ES-I3 (cell line): ENCODE results near the gene FUBP3.
A peak's percentile ranks its signal among the peaks of the same experiment; 100 is the strongest.

Source experiments
- H3K36me3 ChIP-seq: 2 replicates; pipeline ENCODE4 v1.6.1; 2013; ENCODE audit warnings: mild to moderate bottlenecking, low read length, control low read depth, moderate library complexity; ENCODE audit not compliant: insufficient read depth
- H3K4me1 ChIP-seq: 2 replicates; pipeline ENCODE4 v1.6.1; 2013; ENCODE audit warnings: mild to moderate bottlenecking, control low read depth, low read length; ENCODE audit not compliant: insufficient read depth
- H3K9ac ChIP-seq: 2 replicates; pipeline ENCODE4 v1.6.1; 2013; ENCODE audit warnings: low read depth, mild to moderate bottlenecking, low read length, moderate library complexity
- H3K9me3 ChIP-seq: 2 replicates; pipeline ENCODE4 v1.6.1; 2013; ENCODE audit warnings: mild to moderate bottlenecking, low read length, moderate library complexity; ENCODE audit not compliant: control insufficient read depth, insufficient read depth

The FUBP3 gene

GRCh38 chr9:130606887-130607600, 27.7 kb downstream of the FUBP3 start:
- H3K9me3 ChIP-seq: no peaks in the 10 kb centered on the region
- H3K4me1 ChIP-seq: peaks cover 9% of the 10 kb centered on the region; the same call in 1 of the 2 replicates
- H3K9ac ChIP-seq: no peak overlapping the region
- peaks cover 12% of the 10 kb centered on the region for H3K36me3 ChIP-seq

DNA sequence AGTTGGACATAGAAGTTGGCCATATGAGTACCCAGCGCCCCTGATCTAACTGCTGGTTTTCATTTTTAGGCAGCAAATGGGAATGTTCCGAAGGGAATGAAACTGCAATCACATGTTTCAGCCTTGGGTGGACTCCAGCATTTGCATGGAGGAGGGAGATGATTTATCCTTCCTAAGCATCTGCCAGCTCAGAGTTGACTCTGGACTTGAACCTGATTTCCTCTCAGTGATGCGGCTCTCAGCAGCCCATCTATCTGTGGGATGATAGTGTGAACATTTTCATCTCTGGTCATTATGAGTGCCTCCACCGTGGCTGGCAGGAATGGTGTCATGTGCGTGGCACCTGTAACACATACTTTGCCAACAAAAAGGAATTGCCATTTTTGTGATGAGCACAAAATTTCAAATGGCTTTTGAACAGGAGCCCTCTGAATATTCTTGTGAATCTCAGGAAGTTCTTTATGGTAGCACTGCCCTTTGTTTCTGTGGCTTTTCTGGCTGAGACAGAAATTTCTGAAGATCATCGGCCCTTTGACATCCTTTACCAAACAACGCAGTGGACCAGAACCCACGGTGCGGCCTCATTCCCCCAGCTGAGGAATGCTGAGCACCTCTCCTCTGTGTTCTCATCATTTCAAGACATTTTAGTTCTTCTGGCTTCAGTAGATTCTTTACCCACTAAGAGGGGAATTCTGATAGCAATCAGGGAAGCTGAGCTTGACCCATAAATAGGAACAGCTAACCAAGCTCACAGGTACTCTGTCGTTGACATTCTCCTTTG, 28.5 kb downstream of the FUBP3 start:
- Histone ChIP-seq H3K36me3 (peaks cover 15% of the 10 kb centered on the region), H3K4me1 (peaks cover 9% of the 10 kb centered on the region; the same call in 1 of the 2 replicates), H3K9me3 (no peaks in the 10 kb centered on the region), H3K9ac (no peak overlapping the region)

DNA sequence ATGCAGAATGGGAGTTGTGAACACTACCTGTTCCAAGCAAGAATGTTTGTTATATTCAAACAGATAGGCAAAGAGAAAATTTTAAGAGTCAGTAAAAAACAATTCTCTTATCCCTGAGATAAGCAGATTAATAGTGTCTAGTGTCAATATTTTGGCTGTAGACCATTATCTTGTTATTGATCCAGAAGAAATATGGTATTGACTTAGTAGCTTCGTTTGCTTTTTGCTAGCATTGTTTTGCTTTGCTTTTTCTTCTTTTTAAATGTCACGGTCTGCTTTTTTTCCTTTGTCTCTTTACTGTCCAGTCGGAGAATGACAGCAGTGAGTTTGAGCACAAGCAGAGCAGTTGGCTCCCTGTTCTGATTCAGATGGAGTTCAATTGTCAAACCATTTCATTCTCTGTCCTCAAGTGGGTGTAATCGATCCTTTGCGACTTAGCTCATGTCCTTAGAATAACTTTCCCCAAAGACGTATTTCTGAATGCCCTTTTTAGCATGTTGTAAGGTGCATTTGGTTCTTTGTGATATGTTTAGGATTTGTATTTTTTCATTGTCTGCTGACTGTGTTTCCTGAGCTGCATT, 29.3 kb downstream of the FUBP3 start:
- H3K4me1 ChIP-seq: peaks cover 9% of the 10 kb centered on the region; the same call in 1 of the 2 replicates
- no peak overlapping the region for H3K9ac ChIP-seq
- H3K36me3 ChIP-seq: peaks cover 16% of the 10 kb centered on the region
- no peaks in the 10 kb centered on the region for H3K9me3 ChIP-seq

DNA sequence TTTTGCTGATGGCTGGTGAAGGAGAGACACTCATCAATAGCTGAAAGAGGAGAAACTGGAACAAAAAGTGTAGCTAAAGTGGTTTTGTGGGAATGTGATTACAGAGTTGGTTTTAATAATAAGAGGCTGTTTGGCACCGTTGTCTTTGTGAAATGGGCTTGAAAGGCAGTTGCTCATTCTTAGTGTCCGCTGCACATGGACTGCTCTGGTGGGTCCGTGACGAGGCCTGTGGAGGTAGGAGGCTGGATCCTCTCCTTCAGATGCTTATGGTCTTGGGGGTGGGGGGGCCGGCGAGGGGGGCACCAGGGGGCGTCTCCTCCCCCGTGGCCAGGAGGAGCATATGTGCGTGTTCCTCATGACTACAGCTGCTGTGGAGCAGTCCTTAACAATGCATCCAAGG, 29.8 kb downstream of the FUBP3 start:
- Histone ChIP-seq H3K4me1 (peaks cover 9% of the 10 kb centered on the region; the same call in 1 of the 2 replicates), H3K36me3 (peaks cover 18% of the 10 kb centered on the region)

GRCh38 chr9:130610862-130611707, 31.7 kb downstream of the FUBP3 start:
- Histone ChIP-seq H3K36me3 (peaks cover 27% of the 10 kb centered on the region), H3K9ac (no peak overlapping the region), H3K9me3 (no peaks in the 10 kb centered on the region), H3K4me1 (peaks cover 9% of the 10 kb centered on the region; the same call in 1 of the 2 replicates)

More for the DNA sequence above, 29.8 kb downstream of the FUBP3 start:
- no peaks in the 10 kb centered on the region for H3K9me3 ChIP-seq
- no peak overlapping the region for H3K9ac ChIP-seq

DNA sequence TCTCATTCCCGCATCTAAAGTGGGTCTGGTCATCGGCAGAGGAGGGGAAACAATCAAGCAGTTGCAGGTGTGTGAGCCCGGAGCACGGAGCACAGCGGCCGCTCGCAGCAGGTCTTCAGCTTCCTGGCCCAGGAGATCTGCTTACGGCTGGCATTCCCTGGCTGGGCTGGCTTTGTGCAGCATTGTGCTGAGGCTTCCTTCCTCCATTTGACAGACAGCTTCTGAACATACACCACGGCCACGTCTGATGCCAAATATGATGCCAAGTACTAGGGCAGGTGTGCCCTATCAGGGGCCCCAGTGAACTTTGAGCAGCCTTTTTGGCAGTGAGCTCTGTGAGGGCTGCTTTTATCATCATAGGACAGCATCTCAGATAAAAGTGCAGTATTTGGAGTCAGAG, 37.1 kb downstream of the FUBP3 start:
- Histone ChIP-seq H3K36me3 (peaks cover 69% of the 10 kb centered on the region), H3K9me3 (no peaks in the 10 kb centered on the region), H3K9ac (no peak overlapping the region), H3K4me1 (no peaks in the 10 kb centered on the region)

GRCh38 chr9:130623466-130623865, 44.1 kb downstream of the FUBP3 start:
- H3K9ac ChIP-seq: no peak overlapping the region
- no peaks in the 10 kb centered on the region for H3K4me1 ChIP-seq
- no peaks in the 10 kb centered on the region for H3K9me3 ChIP-seq
- H3K36me3 ChIP-seq: peaks cover 52% of the 10 kb centered on the region

- H3K9me3 ChIP-seq: no peaks in the 10 kb centered on the region
- peaks cover 3% of the 10 kb centered on the region for H3K4me1 ChIP-seq
- H3K9ac ChIP-seq: no peak overlapping the region
- H3K36me3 ChIP-seq: peaks cover 49% of the 10 kb centered on the region
Observed at GRCh38 chr9:130624154-130624553, 44.8 kb downstream of the FUBP3 start.

- H3K9ac ChIP-seq: no peak overlapping the region
- no peaks in the 10 kb centered on the region for H3K9me3 ChIP-seq
- peaks cover 50% of the 10 kb centered on the region for H3K36me3 ChIP-seq
- H3K4me1 ChIP-seq: peaks cover 7% of the 10 kb centered on the region
Observed at GRCh38 chr9:130626249-130626996, 47.0 kb downstream of the FUBP3 start.

GRCh38 chr9:130627051-130627450, 47.7 kb downstream of the FUBP3 start:
- Histone ChIP-seq H3K9me3 (no peaks in the 10 kb centered on the region), H3K9ac (no peak overlapping the region), H3K36me3 (peaks cover 50% of the 10 kb centered on the region), H3K4me1 (peaks cover 7% of the 10 kb centered on the region)

DNA sequence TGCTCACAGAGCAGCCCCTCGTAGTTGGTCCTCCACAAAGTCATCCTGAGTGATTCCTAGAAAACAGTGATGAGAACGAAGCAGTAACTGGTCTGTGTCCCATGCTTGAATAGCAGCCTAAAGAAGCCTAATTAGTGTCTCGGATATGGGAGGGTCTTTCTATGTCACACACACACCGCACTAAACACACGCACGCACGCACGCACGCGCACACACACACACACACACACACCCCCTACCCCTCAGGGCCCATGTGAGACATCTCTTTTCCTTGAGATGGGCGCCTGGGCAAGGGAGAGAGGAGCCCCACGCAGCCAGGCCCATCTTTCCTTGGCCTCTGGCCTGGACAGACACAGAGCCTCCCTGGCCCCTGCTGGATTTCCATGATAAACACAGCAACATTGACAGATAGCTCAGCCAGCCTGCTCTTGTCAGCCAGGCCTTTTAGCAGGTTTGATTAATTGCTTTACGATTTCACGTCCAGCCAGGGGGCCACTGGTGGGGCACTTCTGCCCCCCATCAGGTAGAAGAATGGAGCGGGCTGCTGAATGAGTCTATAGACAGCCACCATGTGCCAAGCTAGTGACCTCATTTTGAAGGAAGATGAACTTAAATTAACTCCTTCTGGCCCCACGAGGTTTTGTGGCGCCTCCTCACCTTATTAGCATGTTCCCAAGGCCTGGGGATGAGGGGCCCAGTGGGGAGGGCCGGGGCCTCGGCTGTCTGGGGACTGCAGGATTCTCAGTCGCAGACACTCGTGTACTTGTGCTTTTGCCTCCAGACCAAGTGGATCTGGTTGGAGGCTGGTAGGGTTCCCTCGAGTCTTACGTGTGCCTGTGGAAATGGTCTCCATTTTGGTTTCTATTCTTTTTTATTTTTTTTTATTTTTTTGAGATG, 48.8 kb downstream of the FUBP3 start:
- H3K36me3 ChIP-seq: peaks cover 49% of the 10 kb centered on the region

GRCh38 chr9:130629443-130630070, 50.2 kb downstream of the FUBP3 start:
- peaks cover 45% of the 10 kb centered on the region for H3K36me3 ChIP-seq
- H3K9ac ChIP-seq: peak overlapping the region; percentile 11; the same call in 1 of the 2 replicates
- H3K9me3 ChIP-seq: no peaks in the 10 kb centered on the region
- peaks cover 7% of the 10 kb centered on the region for H3K4me1 ChIP-seq

More for the DNA sequence above, 48.8 kb downstream of the FUBP3 start:
- Histone ChIP-seq H3K4me1 (peaks cover 7% of the 10 kb centered on the region), H3K9me3 (no peaks in the 10 kb centered on the region), H3K9ac (no peak overlapping the region)
